ENCODE results near the gene PRRX2. TPM values are rescaled to one million over a fixed set of nuclear protein-coding genes. Genes with fewer than 3 reads are reported as not detected.

The PRRX2 gene
- polyA plus RNA-seq, 1 donor from 2014 or later: not detected

DNA sequence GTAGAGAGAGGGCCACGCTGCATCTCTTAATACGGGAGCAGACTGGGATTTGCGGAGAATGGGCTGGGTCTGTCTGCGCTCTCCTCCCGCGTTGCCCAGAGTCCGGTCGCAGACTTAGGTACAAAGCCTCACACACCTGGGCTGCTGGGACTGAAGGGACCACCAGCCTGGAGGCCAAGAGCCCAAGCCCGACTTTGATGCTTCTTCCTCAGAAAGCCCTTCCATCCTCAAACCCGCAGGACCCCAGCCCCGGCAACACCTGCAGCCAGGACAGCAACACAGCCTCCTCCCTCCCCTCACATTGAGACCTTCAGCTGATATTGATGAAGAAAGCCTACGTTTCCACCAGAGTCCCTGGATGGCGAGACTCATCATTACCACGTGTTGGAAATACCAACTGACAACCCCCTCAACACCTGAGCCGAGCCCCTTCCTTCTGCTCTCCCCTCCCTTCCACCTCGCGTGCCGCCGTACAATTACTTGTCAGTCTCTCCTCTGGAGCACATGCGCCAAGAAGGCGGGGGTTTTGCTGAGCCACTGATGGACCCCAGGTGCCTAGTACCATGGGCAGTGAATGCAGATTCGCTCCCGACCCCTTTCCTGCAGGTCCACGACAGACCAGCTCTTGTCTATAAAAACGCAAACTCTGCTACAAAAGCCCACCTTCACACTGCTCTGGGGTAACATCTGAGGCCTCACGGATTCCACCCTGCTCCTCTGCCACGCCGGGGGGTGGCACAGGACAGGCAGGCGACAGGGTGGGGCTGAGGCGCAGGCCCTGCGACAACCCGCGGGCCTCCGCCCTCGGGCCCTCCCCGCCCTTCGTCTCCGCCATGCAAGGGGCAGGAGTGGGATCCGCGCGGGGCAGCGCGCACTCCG lies 24.3 kb upstream of the PRRX2 start:
- peak overlapping the region; percentile 13 to 75 (median 67) for H3K27ac Mint-ChIP-seq
- peak overlapping the region; percentile 81 to 92 (median 86) for H3K4me3 Mint-ChIP-seq
- no peaks in the 10 kb centered on the region for H3K9me3 Mint-ChIP-seq
- no peaks in the 10 kb centered on the region for H3K27me3 Mint-ChIP-seq
- peaks cover 8 to 12% (median 9%) of the 10 kb centered on the region in 3 donors for H3K4me1 Mint-ChIP-seq
- no peaks in the 10 kb centered on the region for H3K36me3 Mint-ChIP-seq

GRCh38 chr9:129641750-129642585 lies 23.5 kb upstream of the PRRX2 start, which contains the start of gene ASB6:
TSS of gene ASB6 (minus strand) at chr9:129642151. CDS start at chr9:129641999, 152 bp downstream.
- peak within 1 kb of the TSS; percentile 81 to 92 (median 86) for H3K4me3 Mint-ChIP-seq

DNA sequence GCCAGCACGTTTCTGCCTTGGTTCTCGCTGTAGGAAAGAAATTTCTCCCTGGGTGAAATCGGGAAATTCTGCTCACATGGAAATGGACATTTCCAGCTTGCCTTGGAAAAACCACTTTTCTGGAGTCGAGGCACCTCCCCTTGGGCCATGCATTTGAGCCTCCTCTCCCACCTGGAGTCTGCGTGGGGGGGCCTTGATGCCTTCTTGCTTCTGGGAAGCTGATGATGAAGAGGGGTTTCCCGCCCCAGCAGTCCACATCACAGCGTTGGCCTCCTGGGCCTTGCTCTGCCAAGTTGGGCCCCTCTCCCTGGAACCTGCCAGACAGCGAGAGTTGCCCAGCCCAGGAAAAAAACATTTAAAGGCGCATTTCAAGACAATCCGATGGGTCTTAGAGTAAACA lies 21.7 kb upstream of the PRRX2 start:
- Mint-ChIP-seq H3K27ac (no peak overlapping the region), H3K9me3 (peaks cover 0 to 4% (median 0%) of the 10 kb centered on the region in 3 donors), H3K4me3 (peak overlapping the region in 3 of 4 donors; percentile 62 to 65 (median 63)), H3K4me1 (peaks cover 4 to 10% (median 9%) of the 10 kb centered on the region in 3 donors), H3K27me3 (no peaks in the 10 kb centered on the region), H3K36me3 (no peaks in the 10 kb centered on the region)

More at GRCh38 chr9:129641750-129642585, 23.5 kb upstream of the PRRX2 start, which contains the start of gene ASB6:
- H3K4me1 Mint-ChIP-seq: peaks cover 8 to 12% (median 9%) of the 10 kb centered on the region in 3 donors
- peak within 1 kb of the TSS; percentile 75 to 96 (median 90) for H3K27ac Mint-ChIP-seq
- H3K27me3 Mint-ChIP-seq: no peaks in the 10 kb centered on the region
- H3K9me3 Mint-ChIP-seq: peaks cover 0 to 4% (median 0%) of the 10 kb centered on the region in 3 donors
- no peaks in the 10 kb centered on the region for H3K36me3 Mint-ChIP-seq

- H3K27me3 Mint-ChIP-seq: no peaks in the 10 kb centered on the region
- H3K36me3 Mint-ChIP-seq: no peaks in the 10 kb centered on the region
- peaks cover 0 to 4% (median 0%) of the 10 kb centered on the region in 3 donors for H3K9me3 Mint-ChIP-seq
- H3K4me3 Mint-ChIP-seq: peak overlapping the region in 2 of 4 donors; percentile 16 to 61
- H3K27ac Mint-ChIP-seq: no peak overlapping the region
- peaks cover 4 to 10% (median 9%) of the 10 kb centered on the region in 3 donors for H3K4me1 Mint-ChIP-seq
Observed at GRCh38 chr9:129644365-129644764, 21.1 kb upstream of the PRRX2 start.

- Mint-ChIP-seq H3K4me3 (peak overlapping the region in 1 of 4 donors; percentile 61), H3K27ac (peak overlapping the region in 2 of 3 donors; percentile 55 to 80), H3K4me1 (peaks cover 4 to 10% (median 9%) of the 10 kb centered on the region in 3 donors)
Observed at GRCh38 chr9:129644902-129645301, 20.5 kb upstream of the PRRX2 start.

DNA sequence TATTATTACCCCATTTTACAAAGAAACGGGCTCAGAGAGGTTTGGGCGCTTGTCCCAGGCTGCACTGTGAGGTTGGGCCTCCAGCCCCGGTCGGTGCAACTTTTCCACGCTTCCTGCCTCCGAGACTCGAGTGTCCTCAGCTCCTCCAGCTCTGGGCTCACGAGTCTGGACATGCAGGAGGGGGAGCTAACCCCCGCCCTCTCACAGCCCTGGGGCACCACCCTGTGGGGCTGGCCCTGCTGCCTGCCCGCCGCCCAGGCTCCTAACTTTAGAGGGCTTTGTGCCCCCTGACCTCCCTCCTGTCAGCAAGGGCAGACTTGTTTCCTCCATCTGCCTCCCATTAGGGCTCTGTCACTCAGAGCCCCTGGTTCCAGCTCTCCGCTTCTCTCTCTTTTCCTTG lies 19.2 kb upstream of the PRRX2 start:
- Mint-ChIP-seq H3K4me1 (peaks cover 2 to 4% (median 3%) of the 10 kb centered on the region in 3 donors), H3K4me3 (no peak overlapping the region), H3K27ac (no peak overlapping the region), H3K36me3 (no peaks in the 10 kb centered on the region), H3K27me3 (no peaks in the 10 kb centered on the region), H3K9me3 (peaks cover 0 to 4% (median 0%) of the 10 kb centered on the region in 3 donors)

More at GRCh38 chr9:129644902-129645301, 20.5 kb upstream of the PRRX2 start:
- Mint-ChIP-seq H3K9me3 (peaks cover 0 to 4% (median 0%) of the 10 kb centered on the region in 3 donors), H3K27me3 (no peaks in the 10 kb centered on the region), H3K36me3 (no peaks in the 10 kb centered on the region)

DNA sequence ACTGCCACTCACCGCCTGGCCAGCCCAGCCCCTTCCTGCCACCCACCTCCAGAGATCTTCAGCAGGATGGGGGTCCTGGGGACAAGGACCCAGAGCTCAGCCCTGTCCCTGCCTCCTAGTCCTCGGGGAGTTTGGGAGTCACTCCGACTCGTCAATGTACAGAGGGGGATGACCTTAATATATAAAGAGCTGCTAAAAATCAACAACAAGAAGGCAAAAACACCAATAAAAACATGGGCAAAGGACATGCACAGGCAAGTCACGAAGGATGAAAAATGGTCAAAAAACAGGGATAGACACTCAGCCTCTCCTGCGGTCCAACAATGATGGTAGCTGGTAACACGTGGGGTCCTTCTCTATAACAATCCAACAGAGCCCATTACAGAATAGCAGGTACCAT lies 18.8 kb upstream of the PRRX2 start:
- Mint-ChIP-seq H3K36me3 (no peaks in the 10 kb centered on the region), H3K4me3 (no peak overlapping the region), H3K4me1 (peaks cover 0 to 3% (median 2%) of the 10 kb centered on the region in 3 donors), H3K9me3 (peaks cover 0 to 4% (median 0%) of the 10 kb centered on the region in 3 donors), H3K27ac (no peak overlapping the region), H3K27me3 (no peaks in the 10 kb centered on the region)

DNA sequence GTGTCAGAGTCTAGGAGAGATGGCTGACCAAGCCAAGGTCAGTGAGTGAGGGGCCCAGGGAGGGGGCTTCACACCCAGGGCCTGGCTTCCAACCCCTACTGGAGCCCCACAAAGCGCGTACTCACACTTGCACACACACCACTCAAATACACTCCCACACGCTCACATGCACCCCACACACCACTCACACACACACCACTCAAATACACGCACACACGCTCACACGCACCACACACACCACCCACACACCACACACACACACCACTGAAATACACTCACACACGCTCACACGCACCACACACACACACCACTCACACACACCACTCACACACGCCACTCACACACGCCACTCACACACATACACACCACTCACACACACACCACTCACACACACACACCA lies 17.8 kb upstream of the PRRX2 start:
- H3K4me1 Mint-ChIP-seq: peaks cover 0 to 2% (median 0%) of the 10 kb centered on the region in 3 donors
- H3K27ac Mint-ChIP-seq: peak overlapping the region in 1 of 3 donors; percentile 48
- H3K4me3 Mint-ChIP-seq: no peak overlapping the region
- H3K9me3 Mint-ChIP-seq: peaks cover 0 to 4% (median 0%) of the 10 kb centered on the region in 3 donors
- no peaks in the 10 kb centered on the region for H3K27me3 Mint-ChIP-seq
- no peaks in the 10 kb centered on the region for H3K36me3 Mint-ChIP-seq

GRCh38 chr9:129648092-129648763 lies 17.2 kb upstream of the PRRX2 start:
- Mint-ChIP-seq H3K36me3 (no peaks in the 10 kb centered on the region), H3K27me3 (no peaks in the 10 kb centered on the region), H3K4me3 (no peak overlapping the region), H3K27ac (peak overlapping the region in 1 of 3 donors; percentile 48), H3K4me1 (peaks cover 0 to 2% (median 0%) of the 10 kb centered on the region in 3 donors), H3K9me3 (peaks cover 0 to 4% (median 0%) of the 10 kb centered on the region in 3 donors)

DNA sequence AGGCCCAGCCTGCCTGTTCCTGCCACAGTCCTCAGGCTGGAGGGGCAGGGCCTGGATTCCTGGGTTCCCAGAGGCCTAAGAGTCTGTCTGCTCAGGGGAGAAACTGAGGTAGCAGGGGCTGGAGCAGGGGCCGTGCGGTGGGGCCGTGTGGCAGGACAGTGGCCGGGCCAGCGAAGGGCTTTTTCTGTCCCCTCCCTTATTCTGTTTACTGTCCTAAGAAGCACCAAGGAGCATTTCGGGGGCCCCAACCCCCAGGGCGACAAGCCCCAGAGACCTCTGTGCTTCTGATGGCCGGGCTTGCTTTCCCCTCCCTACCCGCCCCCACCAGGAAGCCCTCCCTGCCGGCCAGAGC lies 16.7 kb upstream of the PRRX2 start:
- Mint-ChIP-seq H3K36me3 (no peaks in the 10 kb centered on the region), H3K27me3 (no peaks in the 10 kb centered on the region), H3K4me1 (peaks cover 0 to 2% (median 0%) of the 10 kb centered on the region in 3 donors), H3K4me3 (no peak overlapping the region), H3K27ac (no peak overlapping the region), H3K9me3 (peaks cover 0 to 4% (median 0%) of the 10 kb centered on the region in 3 donors)

DNA sequence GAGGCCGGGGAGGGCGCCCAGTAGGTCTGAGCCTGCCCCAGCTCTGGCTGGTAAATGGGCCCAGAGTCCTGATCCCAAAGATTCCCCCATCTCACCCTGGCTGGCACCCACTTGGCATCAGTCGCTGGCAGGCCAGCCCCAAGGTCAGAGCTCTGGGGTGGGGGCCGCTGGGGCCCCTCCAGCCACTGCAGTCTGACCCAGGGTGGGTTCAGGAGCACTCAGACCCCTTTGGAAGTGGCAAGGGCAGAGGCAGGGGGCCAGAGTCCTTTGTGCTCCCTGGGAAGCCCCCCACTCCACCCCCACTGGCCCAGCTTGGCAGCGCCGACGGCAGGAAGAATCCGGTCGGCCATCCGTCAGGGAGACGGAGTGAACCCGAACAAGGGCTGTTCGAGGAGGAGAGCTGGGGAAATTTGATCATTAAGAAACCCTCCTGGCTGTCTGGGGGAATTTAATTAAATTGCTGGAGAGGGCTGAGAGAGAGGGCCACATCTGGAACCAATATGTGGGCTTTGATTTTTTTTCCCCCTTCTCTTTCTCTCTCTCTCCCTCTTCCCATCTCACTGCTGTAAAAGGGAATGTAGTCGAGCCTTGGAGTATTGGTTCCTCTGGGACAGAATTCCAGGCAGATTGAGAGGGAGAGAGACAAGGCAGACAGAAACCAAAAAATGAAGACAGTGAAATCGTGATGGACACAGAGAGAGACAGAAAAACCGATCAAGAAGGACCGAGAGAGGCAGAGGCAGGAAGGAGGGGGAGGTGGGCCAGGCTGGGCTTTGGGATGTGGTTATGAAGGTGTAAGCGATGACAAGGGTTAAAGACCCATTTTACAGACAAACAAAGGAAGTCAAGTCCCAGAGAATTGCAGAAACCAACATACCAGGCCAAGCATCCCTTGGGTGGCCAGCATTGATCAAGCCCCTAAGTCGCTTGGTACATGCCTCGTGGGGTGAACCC lies 15.4 kb upstream of the PRRX2 start:
- H3K4me3 Mint-ChIP-seq: peak overlapping the region in 1 of 4 donors; percentile 11
- peaks cover 0 to 4% (median 0%) of the 10 kb centered on the region in 3 donors for H3K9me3 Mint-ChIP-seq
- H3K27me3 Mint-ChIP-seq: no peaks in the 10 kb centered on the region
- H3K36me3 Mint-ChIP-seq: no peaks in the 10 kb centered on the region
- H3K4me1 Mint-ChIP-seq: peaks cover 0 to 2% (median 0%) of the 10 kb centered on the region in 3 donors
- no peak overlapping the region for H3K27ac Mint-ChIP-seq

DNA sequence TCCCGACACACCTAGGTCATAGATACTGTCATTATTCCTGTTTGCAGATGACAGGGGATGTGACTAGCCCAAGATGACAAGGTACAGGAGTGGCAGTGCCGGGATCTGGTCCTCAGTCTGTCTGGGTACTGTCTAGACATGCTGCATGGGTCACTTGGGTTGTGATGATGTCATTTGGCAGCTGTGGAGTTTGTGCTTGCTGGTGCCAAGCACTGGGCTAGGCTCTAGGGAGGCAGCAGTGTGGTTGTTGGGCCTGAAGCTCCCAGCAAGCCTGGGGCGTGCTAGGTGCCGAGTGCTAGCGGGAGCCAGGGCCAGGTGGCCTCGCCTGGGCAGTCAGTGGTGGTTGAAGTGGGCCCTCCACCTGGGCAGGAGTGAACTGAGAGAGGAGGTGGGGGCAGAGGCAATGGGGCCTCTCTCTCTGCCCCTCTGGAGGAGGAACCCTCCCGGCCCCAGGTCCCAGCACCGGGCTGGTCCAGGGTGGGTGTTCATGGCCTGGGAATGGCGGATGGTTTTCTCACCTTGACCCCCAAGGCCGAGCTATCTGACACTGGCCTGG lies 14.7 kb upstream of the PRRX2 start:
- no peaks in the 10 kb centered on the region for H3K27me3 Mint-ChIP-seq
- H3K4me1 Mint-ChIP-seq: peaks cover 0 to 2% (median 0%) of the 10 kb centered on the region in 3 donors
- H3K4me3 Mint-ChIP-seq: no peak overlapping the region
- H3K9me3 Mint-ChIP-seq: peaks cover 0 to 4% (median 0%) of the 10 kb centered on the region in 3 donors
- H3K36me3 Mint-ChIP-seq: no peaks in the 10 kb centered on the region
- H3K27ac Mint-ChIP-seq: no peak overlapping the region
